ENCODE data around the gene KRTAP3-1.

DNA sequence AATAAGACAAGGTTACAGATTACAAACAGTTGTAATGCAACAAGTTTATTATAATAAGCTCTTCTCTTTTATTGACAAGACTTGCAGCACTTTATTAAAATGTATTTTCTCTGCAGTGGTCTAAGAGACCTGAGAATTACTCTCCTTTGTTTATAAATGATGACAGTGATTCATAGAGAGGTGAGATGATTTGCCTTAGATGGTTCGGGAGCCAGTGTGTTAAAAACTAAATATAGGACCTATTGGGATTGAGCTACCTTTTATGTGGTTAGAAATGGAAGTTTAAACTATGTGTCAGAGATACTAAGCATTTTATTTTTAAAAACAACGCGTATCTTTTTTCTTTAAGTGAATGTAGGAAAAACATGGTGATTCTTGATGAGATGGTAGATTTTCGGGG, 12.1 kb downstream of the KRTAP3-1 start:
- no peak for TF ChIP-seq POLR2AphosphoS5 (IDR thresholded peaks at IDR 0.05)
- TF ChIP-seq, protein P1, sequence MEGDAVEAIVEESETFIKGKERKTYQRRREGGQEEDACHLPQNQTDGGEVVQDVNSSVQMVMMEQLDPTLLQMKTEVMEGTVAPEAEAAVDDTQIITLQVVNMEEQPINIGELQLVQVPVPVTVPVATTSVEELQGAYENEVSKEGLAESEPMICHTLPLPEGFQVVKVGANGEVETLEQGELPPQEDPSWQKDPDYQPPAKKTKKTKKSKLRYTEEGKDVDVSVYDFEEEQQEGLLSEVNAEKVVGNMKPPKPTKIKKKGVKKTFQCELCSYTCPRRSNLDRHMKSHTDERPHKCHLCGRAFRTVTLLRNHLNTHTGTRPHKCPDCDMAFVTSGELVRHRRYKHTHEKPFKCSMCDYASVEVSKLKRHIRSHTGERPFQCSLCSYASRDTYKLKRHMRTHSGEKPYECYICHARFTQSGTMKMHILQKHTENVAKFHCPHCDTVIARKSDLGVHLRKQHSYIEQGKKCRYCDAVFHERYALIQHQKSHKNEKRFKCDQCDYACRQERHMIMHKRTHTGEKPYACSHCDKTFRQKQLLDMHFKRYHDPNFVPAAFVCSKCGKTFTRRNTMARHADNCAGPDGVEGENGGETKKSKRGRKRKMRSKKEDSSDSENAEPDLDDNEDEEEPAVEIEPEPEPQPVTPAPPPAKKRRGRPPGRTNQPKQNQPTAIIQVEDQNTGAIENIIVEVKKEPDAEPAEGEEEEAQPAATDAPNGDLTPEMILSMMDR (IDR thresholded peaks at IDR 0.05): no peak
- TF ChIP-seq POLR2A (IDR thresholded peaks at IDR 0.05): no peak
- no peak for TF ChIP-seq EP300 (IDR thresholded peaks at IDR 0.05)

Measured in suprapubic skin (tissue), 4 donors.